ENCODE data around the gene FRAT2.

DNA sequence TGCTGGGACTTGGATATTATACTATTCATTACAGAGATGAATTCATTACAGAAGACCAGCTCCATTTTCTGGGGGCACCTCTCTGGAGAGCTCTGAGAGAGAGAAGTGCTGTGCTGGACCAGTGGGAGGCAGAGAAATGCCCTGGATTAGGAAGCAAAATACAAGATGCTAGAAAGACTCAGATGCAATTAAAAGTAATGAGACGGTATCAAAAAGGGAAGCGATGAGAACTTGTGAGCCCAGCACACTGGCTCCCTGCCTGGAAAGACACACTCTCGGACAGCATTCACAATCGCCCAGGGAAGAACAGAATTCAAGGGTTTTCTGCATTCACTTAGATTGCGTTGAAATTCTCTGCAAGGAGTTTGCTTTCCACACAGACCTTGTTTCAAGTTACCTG, 3.5 kb upstream of the FRAT2 start:
- TF ChIP-seq, protein P1, sequence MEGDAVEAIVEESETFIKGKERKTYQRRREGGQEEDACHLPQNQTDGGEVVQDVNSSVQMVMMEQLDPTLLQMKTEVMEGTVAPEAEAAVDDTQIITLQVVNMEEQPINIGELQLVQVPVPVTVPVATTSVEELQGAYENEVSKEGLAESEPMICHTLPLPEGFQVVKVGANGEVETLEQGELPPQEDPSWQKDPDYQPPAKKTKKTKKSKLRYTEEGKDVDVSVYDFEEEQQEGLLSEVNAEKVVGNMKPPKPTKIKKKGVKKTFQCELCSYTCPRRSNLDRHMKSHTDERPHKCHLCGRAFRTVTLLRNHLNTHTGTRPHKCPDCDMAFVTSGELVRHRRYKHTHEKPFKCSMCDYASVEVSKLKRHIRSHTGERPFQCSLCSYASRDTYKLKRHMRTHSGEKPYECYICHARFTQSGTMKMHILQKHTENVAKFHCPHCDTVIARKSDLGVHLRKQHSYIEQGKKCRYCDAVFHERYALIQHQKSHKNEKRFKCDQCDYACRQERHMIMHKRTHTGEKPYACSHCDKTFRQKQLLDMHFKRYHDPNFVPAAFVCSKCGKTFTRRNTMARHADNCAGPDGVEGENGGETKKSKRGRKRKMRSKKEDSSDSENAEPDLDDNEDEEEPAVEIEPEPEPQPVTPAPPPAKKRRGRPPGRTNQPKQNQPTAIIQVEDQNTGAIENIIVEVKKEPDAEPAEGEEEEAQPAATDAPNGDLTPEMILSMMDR (IDR thresholded peaks at IDR 0.05): no peak
- no peak for TF ChIP-seq POLR2A (IDR thresholded peaks at IDR 0.05; ENCODE audit: low read depth)
- TF ChIP-seq POLR2AphosphoS5 (IDR thresholded peaks at IDR 0.05): no peak

Data from esophagus muscularis mucosa (tissue), 3 donors.